ENCODE measurements around the gene CCDC68.

DNA sequence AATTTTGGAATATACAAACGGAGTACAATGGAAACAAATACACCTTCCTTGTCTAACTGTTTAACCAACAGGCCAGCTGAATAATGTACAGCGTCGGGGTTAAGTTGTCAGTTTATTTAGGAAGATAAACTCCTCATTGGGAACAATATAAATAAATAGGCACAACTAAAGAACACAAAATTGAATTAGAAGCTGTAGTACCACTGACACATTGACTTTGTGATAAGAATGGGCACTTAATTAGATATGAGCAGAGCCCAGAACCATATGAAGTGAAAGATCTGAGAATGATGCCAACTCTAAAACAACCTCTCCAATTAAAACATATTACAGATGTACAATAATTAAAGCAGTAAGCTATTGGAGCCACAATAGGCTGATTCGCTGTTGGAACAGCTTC, 44.4 kb downstream of the CCDC68 start:
- no peak for TF ChIP-seq POLR2A (IDR thresholded peaks at IDR 0.05; ENCODE audit: low read depth, low read length)
- TF ChIP-seq POLR2AphosphoS5 (IDR thresholded peaks at IDR 0.05; ENCODE audit: low read depth, low read length): no peak
- TF ChIP-seq TAF1 (IDR thresholded peaks at IDR 0.05; ENCODE audit: low read depth, low read length): no peak
- TF ChIP-seq SPI1 (IDR thresholded peaks at IDR 0.05; ENCODE audit: low read depth, low read length): no peak
- no peak for TF ChIP-seq PAX5 (IDR thresholded peaks at IDR 0.05; ENCODE audit: insufficient read depth, low read length, severe bottlenecking)
- no peak for TF ChIP-seq POU2F2 (IDR thresholded peaks at IDR 0.05; ENCODE audit: low read depth, low read length)
